Neural progenitor cell (in vitro differentiated cells): ENCODE measurements around the gene ETFB. TPM values are rescaled to one million over a fixed set of nuclear protein-coding genes. Genes with fewer than 3 reads are reported as not detected.

Source experiments
- DNase-seq: peaks from one replicate; pipeline ENCODE4 v3.0.0-alpha.2; 2016; ENCODE audit warnings: low spot score
- H2AFZ ChIP-seq: fragments of 200-600 bp; sonication (generic); replicated peaks from 2 replicates; pipeline ENCODE4 v1.6.1; 2016; ENCODE audit warnings: antibody characterized with exemption
- H3F3A ChIP-seq: fragments of 200-600 bp; sonication (generic); 2 replicates; pipeline ENCODE4 v1.6.1; 2016; ENCODE audit warnings: antibody characterized with exemption, low read depth
- H3K27ac ChIP-seq: fragments of 200-600 bp; sonication (generic); 2 replicates; pipeline ENCODE4 v1.5.1; 2016; ENCODE audit warnings: mild to moderate bottlenecking
- H3K27me3 ChIP-seq: fragments of 200-600 bp; sonication (generic); 2 replicates; pipeline ENCODE4 v1.6.1; 2016; ENCODE audit warnings: mild to moderate bottlenecking, moderate library complexity
- H3K36me3 ChIP-seq: fragments of 200-600 bp; sonication (generic); 2 replicates; pipeline ENCODE4 v1.5.1; 2016
- H3K4me1 ChIP-seq: fragments of 200-600 bp; sonication (generic); 2 replicates; pipeline ENCODE4 v1.6.1; 2016; ENCODE audit warnings: mixed run types
- H3K4me2 ChIP-seq: fragments of 200-600 bp; sonication (generic); 2 replicates; pipeline ENCODE4 v1.6.1; 2016
- H3K4me3 ChIP-seq: fragments of 200-600 bp; sonication (generic); 2 replicates; pipeline ENCODE4 v1.5.1; 2016
- H3K79me2 ChIP-seq: fragments of 200-600 bp; sonication (generic); 2 replicates; pipeline ENCODE4 v1.6.1; 2016; ENCODE audit warnings: low read depth
- H3K9ac ChIP-seq: fragments of 200-600 bp; sonication (generic); 2 replicates; pipeline ENCODE4 v1.6.1; 2016
- H3K9me3 ChIP-seq: fragments of 200-600 bp; sonication (generic); 2 replicates; pipeline ENCODE4 v1.5.1; 2016; ENCODE audit warnings: low read depth
- H4K20me1 ChIP-seq: fragments of 200-600 bp; sonication (generic); 2 replicates; pipeline ENCODE4 v1.6.1; 2016; ENCODE audit warnings: low read depth
- H3K27ac Mint-ChIP-seq: 3 replicates; pipeline ENCODE4 v1.8.0; 2021; ENCODE audit warnings: mixed read lengths
- H3K27me3 Mint-ChIP-seq: 2 replicates; pipeline ENCODE4 v1.8.0; 2022; ENCODE audit warnings: low read depth, mild to moderate bottlenecking, inconsistent platforms, moderate library complexity, mixed read lengths; ENCODE audit not compliant: insufficient read depth
- H3K36me3 Mint-ChIP-seq: 3 replicates; pipeline ENCODE4 v1.8.0; 2021; ENCODE audit warnings: mixed read lengths
- H3K4me1 Mint-ChIP-seq: 3 replicates; pipeline ENCODE4 v1.8.0; 2021; ENCODE audit warnings: mixed read lengths
- H3K4me3 Mint-ChIP-seq: 3 replicates; pipeline ENCODE4 v1.8.0; 2021; ENCODE audit warnings: mild to moderate bottlenecking, moderate library complexity, mixed read lengths
- H3K9me3 Mint-ChIP-seq: 3 replicates; pipeline ENCODE4 v1.8.0; 2020; ENCODE audit warnings: mixed read lengths
- CTCF ChIP-seq: fragments of 200-600 bp; sonication (generic); IDR thresholded peaks from 2 replicates; pipeline ENCODE4 v1.5.1; 2017; ENCODE audit warnings: antibody characterized with exemption, mild to moderate bottlenecking
- EZH2 ChIP-seq: fragments of 200-600 bp; sonication (generic); IDR thresholded peaks from 2 replicates; pipeline ENCODE4 v1.6.1; 2017; ENCODE audit warnings: antibody characterized with exemption, mild to moderate bottlenecking, moderate library complexity
- EZH2phosphoT487 ChIP-seq: fragments of 200-600 bp; sonication (generic); IDR thresholded peaks from 2 replicates; pipeline ENCODE4 v1.6.1; 2017; ENCODE audit warnings: antibody characterized with exemption
- total RNA-seq: library from RNA; depleted of rRNA; stranded (reverse); fragments of >200 nt; gene quantifications from 2 replicates; pipeline ENCODE4 v1.2.3, GENCODE V29; 2015; ENCODE audit warnings: low replicate concordance

ETFB gene
- total RNA-seq, 1 donor from 2014 or later, result 27.0 TPM

GRCh38 chr19:51372649-51373504 is 6.7 kb upstream of the ETFB start, which contains the start of gene NKG7:
Gene NKG7 (minus strand): TSS chr19:51372654. CDS start chr19:51372535, 119 bp downstream.
- no peaks in the 10 kb centered on the region for H3K36me3 ChIP-seq
- no peak within 1 kb of the TSS for H2AFZ ChIP-seq
- no peak within 1 kb of the TSS for H3K9ac ChIP-seq
- TF ChIP-seq EZH2phosphoT487, result no peak
- no peak for TF ChIP-seq EZH2
- no peak for TF ChIP-seq CTCF
- no peaks in the 10 kb centered on the region for H3K9me3 ChIP-seq
- Mint-ChIP-seq H3K4me1 (peaks cover 5% of the 10 kb centered on the region), H3K36me3 (no peaks in the 10 kb centered on the region), H3K27ac (no peak within 1 kb of the TSS), H3K9me3 (no peaks in the 10 kb centered on the region), H3K4me3 (peak within 1 kb of the TSS; percentile 35), H3K27me3 (peaks cover 10% of the 10 kb centered on the region)
- no peak within 1 kb of the TSS for H3K27ac ChIP-seq
- H3K4me2 ChIP-seq, result no peak within 1 kb of the TSS
- no peak within 1 kb of the TSS for H3K4me3 ChIP-seq
- H3K79me2 ChIP-seq, result no peaks in the 10 kb centered on the region
- DNase-seq, result no peak
- peaks cover 7% of the 10 kb centered on the region for H3K4me1 ChIP-seq
- H4K20me1 ChIP-seq, result no peaks in the 10 kb centered on the region
- H3F3A ChIP-seq, result peaks cover 7% of the 10 kb centered on the region
- no peaks in the 10 kb centered on the region for H3K27me3 ChIP-seq

GRCh38 chr19:51372021-51372648 is 5.9 kb upstream of the ETFB start:
- no peak overlapping the region for H3K4me3 Mint-ChIP-seq
- H3K36me3 Mint-ChIP-seq, result no peaks in the 10 kb centered on the region
- peaks cover 5% of the 10 kb centered on the region for H3K4me1 Mint-ChIP-seq
- Histone ChIP-seq H4K20me1 (no peaks in the 10 kb centered on the region), H3K36me3 (no peaks in the 10 kb centered on the region), H2AFZ (no peak overlapping the region), H3K9me3 (no peaks in the 10 kb centered on the region), H3K27ac (no peak overlapping the region), H3F3A (peaks cover 9% of the 10 kb centered on the region), H3K4me1 (peaks cover 7% of the 10 kb centered on the region), H3K9ac (no peak overlapping the region), H3K4me3 (no peak overlapping the region), H3K4me2 (no peak overlapping the region), H3K27me3 (no peaks in the 10 kb centered on the region), H3K79me2 (no peaks in the 10 kb centered on the region)
- H3K9me3 Mint-ChIP-seq, result no peaks in the 10 kb centered on the region
- no peak overlapping the region for H3K27ac Mint-ChIP-seq
- H3K27me3 Mint-ChIP-seq, result peaks cover 14% of the 10 kb centered on the region
- DNase-seq, result no peak
- TF ChIP-seq CTCF, result no peak
- TF ChIP-seq EZH2phosphoT487, result no peak
- TF ChIP-seq EZH2, result no peak

- H3K4me1 ChIP-seq, result peaks cover 7% of the 10 kb centered on the region
- H3K9me3 ChIP-seq, result no peaks in the 10 kb centered on the region
- no peak overlapping the region for H3K27ac ChIP-seq
- H3K9ac ChIP-seq, result no peak overlapping the region
- H4K20me1 ChIP-seq, result no peaks in the 10 kb centered on the region
- H3K79me2 ChIP-seq, result no peaks in the 10 kb centered on the region
- H3K27me3 ChIP-seq, result no peaks in the 10 kb centered on the region
- H3F3A ChIP-seq, result peaks cover 14% of the 10 kb centered on the region
- Mint-ChIP-seq H3K4me3 (peak overlapping the region; percentile 57), H3K27ac (no peak overlapping the region), H3K4me1 (peaks cover 5% of the 10 kb centered on the region), H3K9me3 (no peaks in the 10 kb centered on the region), H3K27me3 (peaks cover 13% of the 10 kb centered on the region), H3K36me3 (no peaks in the 10 kb centered on the region)
- H2AFZ ChIP-seq, result no peak overlapping the region
- no peak overlapping the region for H3K4me3 ChIP-seq
- no peak for DNase-seq
- no peak overlapping the region for H3K4me2 ChIP-seq
- H3K36me3 ChIP-seq, result no peaks in the 10 kb centered on the region
- TF ChIP-seq CTCF (no peak), EZH2phosphoT487 (no peak), EZH2 (no peak)
Measured at GRCh38 chr19:51371186-51371690, 5.0 kb upstream of the ETFB start.
